ENCODE data around the gene ATP11A. TPM values are rescaled to one million over a fixed set of nuclear protein-coding genes. Genes with fewer than 3 reads are reported as not detected.

ATP11A gene
- total and polyA plus RNA-seq, 10 of the 15 experiments (the other 5 are each of a cell fraction or from before 2014, with no cell fraction given): 1.4 to 69.6 (median 14.4) TPM

GRCh38 chr13:112838038-112838841 lies 148.4 kb downstream of the ATP11A start:
- Histone ChIP-seq H3K4me3 (no peak overlapping the region), H3K79me2 (ENCODE audit: control insufficient read depth, insufficient read depth, low read length) (no peaks in the 10 kb centered on the region), H3K36me3 (ENCODE audit: control insufficient read depth in 2 of 2, insufficient read depth in 2 of 2, low read length in 1 of 2) (peaks cover 4 to 18% of the 10 kb centered on the region in 2 experiments), H3K27me3 (replicated peaks in 1 of 2; ENCODE audit: control insufficient read depth in 2 of 2, insufficient read depth in 2 of 2, low read length in 1 of 2) (no peaks in the 10 kb centered on the region), H3K9ac (ENCODE audit: control insufficient read depth, insufficient read depth, low read length) (no peak overlapping the region), H2AFZ (ENCODE audit: control insufficient read depth, low read depth, low read length) (no peak overlapping the region), H3K4me1 (ENCODE audit: control insufficient read depth, insufficient read depth, low read length) (no peaks in the 10 kb centered on the region), H4K20me1 (ENCODE audit: control insufficient read depth, insufficient read depth) (no peaks in the 10 kb centered on the region), H3K27ac (ENCODE audit: control insufficient read depth, insufficient read depth) (no peak overlapping the region), H3K9me3 (replicated peaks; ENCODE audit: control insufficient read depth, insufficient read depth, low read length) (no peaks in the 10 kb centered on the region), H3K4me2 (ENCODE audit: control insufficient read depth, insufficient read depth) (no peak overlapping the region)
- intact Hi-C loops (cut with micrococcal nuclease; ENCODE audit: unreplicated experiment) (no loop called here), in situ Hi-C loops (cut with MboI) (no loop called here)
- CTCF ChIA-PET: no interaction called here
- FAIRE-seq: no peak
- SMC1A ChIA-PET (ENCODE audit: uncharacterized antibody, unreplicated experiment): no interaction called here
- ATAC-seq: no peak
- RAD21 ChIA-PET (ENCODE audit: unreplicated experiment): no interaction called here
- DNase-seq (ENCODE audit: low read depth, low spot score): no peak
- 91% methylated on average over 35 of the region's 35 CpGs for WGBS (ENCODE audit: insufficient coverage, insufficient replicate concordance, low lambda C conversion rate, missing lambda C conversion rate)
- BruUV-seq (replicated peaks): no TSS peak
- POLR2A ChIA-PET: no interaction called here
- TF ChIP-seq NR2C2 (IDR thresholded peaks at IDR 0.05; ENCODE audit: borderline replicate concordance, control insufficient read depth, insufficient read length, low read depth) (no peak), MYC (IDR thresholded peaks at IDR 0.05; ENCODE audit: insufficient read depth, insufficient read length, insufficient replicate concordance, low read length, severe bottlenecking) (no peak), BHLHE40 (IDR thresholded peaks at IDR 0.05; ENCODE audit: borderline replicate concordance in 1 of 2, low read depth in 2 of 2, low read length in 1 of 2) (no peak), CTCF (IDR thresholded peaks at IDR 0.05 in 2 of 3, conservative IDR thresholded peaks at IDR 0.05 in 1 of 3; ENCODE audit: control insufficient read depth in 2 of 3, extremely low read depth in 1 of 3, insufficient read depth in 1 of 3, low read depth in 3 of 3, low read length in 3 of 3) (no peak), SIX5 (IDR thresholded peaks at IDR 0.05; ENCODE audit: low read depth, low read length, severe bottlenecking) (no peak), SUPT20H (IDR thresholded peaks at IDR 0.05; ENCODE audit: borderline replicate concordance, control insufficient read depth, low read depth, low read length) (no peak), BMI1 (IDR thresholded peaks at IDR 0.05; ENCODE audit: borderline replicate concordance) (no peak), ZNF687 (IDR thresholded peaks at IDR 0.05) (no peak), PAX8 (IDR thresholded peaks at IDR 0.05) (no peak), MYB (IDR thresholded peaks at IDR 0.05; ENCODE audit: borderline replicate concordance, low read depth, low read length) (no peak), E2F4 (IDR thresholded peaks at IDR 0.05; ENCODE audit: low read depth, low read length) (no peak)

All from GM12878 (cell line).